ENCODE measurements around the gene ASAP2. TPM values are rescaled to one million over a fixed set of nuclear protein-coding genes. Genes with fewer than 3 reads are reported as not detected.

Gene ASAP2
- total and polyA plus RNA-seq, 8 donors = 21.1 to 41.8 (median 35.1) TPM

GRCh38 chr2:9268301-9269080, 61.9 kb downstream of the ASAP2 start:
- TF ChIP-seq CTCF (IDR thresholded peaks at IDR 0.05) = no peak
- no peak overlapping the region for H3K27ac ChIP-seq
- intact Hi-C loops (cut with DNase I) = no loop called here
- H3K36me3 ChIP-seq = no peaks in the 10 kb centered on the region
- ATAC-seq (no peak), DNase-seq (no peak)
- H3K27me3 ChIP-seq = no peaks in the 10 kb centered on the region
- no peaks in the 10 kb centered on the region for H3K9me3 ChIP-seq
- peaks cover 0 to 9% of the 10 kb centered on the region in 2 donors for H3K4me1 ChIP-seq
- no peak overlapping the region for H3K4me3 ChIP-seq

- Histone ChIP-seq H3K4me1 (peaks cover 0 to 5% of the 10 kb centered on the region in 2 donors), H3K9me3 (no peaks in the 10 kb centered on the region), H3K27me3 (no peaks in the 10 kb centered on the region), H3K4me3 (no peak overlapping the region), H3K36me3 (no peaks in the 10 kb centered on the region), H3K27ac (no peak overlapping the region)
- no peak for TF ChIP-seq CTCF (IDR thresholded peaks at IDR 0.05)
- ATAC-seq = no peak
- DNase-seq = no peak
- intact Hi-C loops (cut with DNase I) = no loop called here
These were observed 62.7 kb downstream of the ASAP2 start for GRCh38 chr2:9269295-9269694.

- Histone ChIP-seq H3K4me3 (no peak overlapping the region), H3K36me3 (no peaks in the 10 kb centered on the region), H3K27ac (no peak overlapping the region), H3K9me3 (no peaks in the 10 kb centered on the region), H3K4me1 (peaks cover 0 to 9% of the 10 kb centered on the region in 2 donors), H3K27me3 (no peaks in the 10 kb centered on the region)
- TF ChIP-seq CTCF (IDR thresholded peaks at IDR 0.05) = no peak
- intact Hi-C loops (cut with DNase I) = no loop called here
- ATAC-seq (no peak), DNase-seq (no peak)
These were observed 63.2 kb downstream of the ASAP2 start for GRCh38 chr2:9269695-9270360.

- intact Hi-C loops (cut with DNase I) = no loop called here
- Histone ChIP-seq H3K36me3 (no peaks in the 10 kb centered on the region), H3K27ac (no peak overlapping the region), H3K4me3 (no peak overlapping the region), H3K27me3 (no peaks in the 10 kb centered on the region), H3K4me1 (peaks cover 0 to 19% of the 10 kb centered on the region in 2 donors), H3K9me3 (no peaks in the 10 kb centered on the region)
- no peak for TF ChIP-seq CTCF (IDR thresholded peaks at IDR 0.05)
- no peak for ATAC-seq
- no peak for DNase-seq
These were observed 64.5 kb downstream of the ASAP2 start for GRCh38 chr2:9271091-9271490.

- no peak for TF ChIP-seq CTCF (IDR thresholded peaks at IDR 0.05)
- Histone ChIP-seq H3K4me3 (no peak overlapping the region), H3K27me3 (no peaks in the 10 kb centered on the region), H3K36me3 (no peaks in the 10 kb centered on the region), H3K27ac (no peak overlapping the region), H3K9me3 (no peaks in the 10 kb centered on the region), H3K4me1 (peaks cover 0 to 17% of the 10 kb centered on the region in 2 donors)
- ATAC-seq (no peak), DNase-seq (no peak)
- intact Hi-C loops (cut with DNase I) = no loop called here
These were observed 65.1 kb downstream of the ASAP2 start for GRCh38 chr2:9271691-9272090.

Data from left lung (tissue), 10 donors.